ENCODE results near the gene NOS2.

GRCh38 chr17:27783440-27784350 lies 16.6 kb downstream of the NOS2 start:
- TF ChIP-seq CTCF (optimal IDR thresholded peaks at IDR 0.05 in 1 of 3, IDR thresholded peaks at IDR 0.05 in 1 of 3, conservative IDR thresholded peaks at IDR 0.05 in 1 of 3; ENCODE audit: extremely low read depth in 1 of 3, insufficient read depth in 2 of 3, low read length in 3 of 3) (no peak), EZH2 (IDR thresholded peaks at IDR 0.05; ENCODE audit: low read length) (no peak)
